Activated CD8-positive, alpha-beta memory T cell treated with anti-CD3 and anti-CD28 coated beads, Interleukin-2, amount 10 ng/mL, durations not matched to agents 7 days and 5 days (primary cell): ENCODE results near the gene OR4D2. TPM values are rescaled to one million over a fixed set of nuclear protein-coding genes. Genes with fewer than 3 reads are reported as not detected.
A peak's percentile ranks its signal among the peaks of the same experiment; 100 is the strongest.

Source experiments
- ATAC-seq: fragments of 150-1000 bp; cut with Tn5 transposase; one replicate; pipeline ENCODE4 v1.10.0; 2021; ENCODE audit warnings: moderate library complexity
- CTCF ChIA-PET: fragments of 350-600 bp; sonication (Branson Sonifier 250); formaldehyde crosslinking; loops from one replicate; lab custom pipeline; 2021; ENCODE audit warnings: antibody characterized with exemption; lab: Charles Lee
- DNase-seq: peaks from one replicate; pipeline ENCODE4 v3.0.0-alpha.2; 2020
- H3K27ac Mint-ChIP-seq: one replicate; pipeline ENCODE4 v1.8.0; 2021; ENCODE audit warnings: mild to moderate bottlenecking, mixed read lengths
- H3K27me3 Mint-ChIP-seq: one replicate; pipeline ENCODE4 v1.8.0; 2021; ENCODE audit warnings: mixed read lengths
- H3K36me3 Mint-ChIP-seq: one replicate; pipeline ENCODE4 v1.8.0; 2021; ENCODE audit warnings: mild to moderate bottlenecking, mixed read lengths
- H3K4me1 Mint-ChIP-seq: one replicate; pipeline ENCODE4 v1.8.0; 2021; ENCODE audit warnings: mixed read lengths
- H3K4me3 Mint-ChIP-seq: one replicate; pipeline ENCODE4 v1.8.0; 2021; ENCODE audit warnings: mild to moderate bottlenecking, moderate library complexity, mixed read lengths
- H3K9me3 Mint-ChIP-seq: one replicate; pipeline ENCODE4 v1.8.0; 2022; ENCODE audit warnings: low read depth, mixed read lengths
- total RNA-seq, 2 experiments: library from RNA; stranded (reverse); gene quantifications; one replicate each; pipeline ENCODE4 v1.2.3, GENCODE V29; 2021

The OR4D2 gene
- total RNA-seq, 2 experiments from 2014 or later: not detected

DNA sequence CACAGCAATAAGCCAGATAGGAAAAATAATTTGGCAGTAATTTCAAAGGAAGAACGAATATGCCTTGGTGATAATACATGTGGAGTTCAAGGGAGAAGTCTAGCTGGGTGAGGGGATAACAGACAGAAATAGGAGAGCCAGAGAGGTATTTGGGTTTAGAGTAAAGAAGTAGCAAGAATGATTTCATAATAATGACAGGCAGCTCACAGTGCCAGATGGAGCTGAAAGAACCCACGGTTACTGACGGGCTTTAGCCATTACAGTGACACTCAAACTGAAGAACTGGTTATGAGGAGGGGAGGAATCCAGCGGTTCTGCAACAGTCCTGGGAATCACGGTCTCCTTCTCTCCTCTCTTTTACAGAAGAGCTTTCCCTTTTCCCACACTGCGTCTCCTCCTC lies 16.4 kb upstream of the OR4D2 start:
- no peak overlapping the region for H3K27ac Mint-ChIP-seq
- no peak overlapping the region for H3K4me3 Mint-ChIP-seq
- CTCF ChIA-PET: interaction anchor here (1.3 kb wide), 2 partner anchors 22 to 96 kb away, joined by 3 read pairs; no protein-coding TSS in a partner anchor
- peaks cover 26% of the 10 kb centered on the region for H3K4me1 Mint-ChIP-seq
- ATAC-seq (no peak), DNase-seq (no peak)
- H3K27me3 Mint-ChIP-seq: peaks cover 37% of the 10 kb centered on the region
- H3K36me3 Mint-ChIP-seq: peaks cover 6% of the 10 kb centered on the region
- peaks cover 10% of the 10 kb centered on the region for H3K9me3 Mint-ChIP-seq

- Mint-ChIP-seq H3K27ac (peak overlapping the region; percentile 81), H3K4me3 (peak overlapping the region; percentile 15), H3K36me3 (peaks cover 2% of the 10 kb centered on the region), H3K9me3 (no peaks in the 10 kb centered on the region), H3K27me3 (peaks cover 24% of the 10 kb centered on the region), H3K4me1 (peaks cover 35% of the 10 kb centered on the region)
- ATAC-seq: peak; percentile 72
- DNase-seq: peak; percentile 80
- CTCF ChIA-PET: interaction anchor here (1.1 to 2.4 kb wide), 3 partner anchors 19 to 910 kb away, joined by 3 to 11 read pairs (median 4); no protein-coding TSS in a partner anchor
These were observed 13.7 kb upstream of the OR4D2 start for GRCh38 chr17:58153046-58153445.

DNA sequence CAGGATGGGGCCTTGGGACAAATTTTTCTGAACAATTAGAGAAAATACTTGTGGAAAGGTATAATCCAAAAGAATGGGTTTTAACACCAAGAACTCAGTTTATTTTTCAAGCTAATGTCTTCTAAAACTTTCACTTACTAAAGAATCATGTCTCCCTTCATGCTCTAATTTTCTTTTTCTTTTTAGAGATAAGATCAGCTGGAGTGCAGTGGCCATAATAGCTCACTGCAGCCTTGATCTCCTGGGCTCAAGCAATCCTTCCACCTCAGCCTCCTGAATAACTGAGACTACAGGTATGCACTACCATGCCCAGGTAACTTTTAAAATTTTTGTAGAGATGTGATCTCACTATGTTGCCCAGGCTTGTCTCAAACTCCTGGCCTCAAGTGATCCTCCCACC lies 13.1 kb upstream of the OR4D2 start:
- Mint-ChIP-seq H3K9me3 (no peaks in the 10 kb centered on the region), H3K4me3 (no peak overlapping the region), H3K27me3 (peaks cover 24% of the 10 kb centered on the region), H3K27ac (peak overlapping the region; percentile 81), H3K36me3 (peaks cover 2% of the 10 kb centered on the region), H3K4me1 (peaks cover 35% of the 10 kb centered on the region)
- CTCF ChIA-PET: interaction anchor here (1.1 to 2.4 kb wide), 5 partner anchors 17 to 911 kb away, joined by 3 to 11 read pairs (median 4); no protein-coding TSS in a partner anchor
- ATAC-seq (no peak), DNase-seq (no peak)

DNA sequence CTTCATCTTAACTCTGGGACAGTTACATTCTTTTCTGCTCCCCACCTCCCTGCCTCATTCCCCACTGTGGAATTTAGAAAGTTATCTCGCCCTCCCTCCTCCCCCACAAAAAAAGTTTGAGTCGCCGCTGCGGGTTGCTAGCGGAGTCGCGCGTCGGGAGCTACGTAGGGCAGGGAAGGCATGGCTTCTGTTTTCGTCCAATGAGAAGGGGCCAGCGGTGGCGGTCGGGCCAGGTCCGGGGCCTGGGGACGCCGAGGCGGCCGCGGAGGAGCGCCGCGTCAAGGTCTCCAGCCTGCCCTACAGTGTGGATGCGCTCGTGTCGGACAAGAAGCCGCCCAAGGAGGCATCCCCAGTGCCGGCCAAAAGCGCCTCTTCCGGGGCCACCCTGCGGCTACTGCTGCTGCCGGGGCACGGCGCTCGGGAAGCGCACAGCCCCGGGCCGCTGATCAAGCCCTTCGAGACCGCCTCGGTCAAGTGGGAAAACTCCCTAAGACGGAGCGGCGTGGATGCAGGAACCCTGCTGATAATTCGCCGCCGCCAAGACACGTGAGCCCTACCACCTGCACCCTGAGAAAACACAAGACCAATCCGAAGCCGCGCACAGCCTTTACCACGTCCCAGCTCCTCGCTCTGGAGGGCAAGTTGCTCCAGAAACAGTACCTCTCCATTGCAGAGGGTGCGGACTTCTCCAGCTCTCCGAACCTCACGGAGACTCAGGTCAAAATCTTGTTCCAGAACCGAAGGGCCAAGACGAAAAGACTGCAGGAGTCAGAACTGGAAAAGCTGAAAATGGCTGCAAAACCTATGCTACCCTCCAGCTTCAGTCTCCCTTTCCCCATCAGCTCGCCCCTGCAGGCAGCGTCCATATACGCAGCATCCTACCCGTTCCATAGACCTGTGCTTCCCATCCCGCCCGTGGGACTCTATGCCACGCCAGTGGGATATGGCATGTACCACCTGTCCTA lies 9.7 kb upstream of the OR4D2 start:
- Mint-ChIP-seq H3K4me3 (peak overlapping the region; percentile 78), H3K9me3 (no peaks in the 10 kb centered on the region), H3K27ac (peak overlapping the region; percentile 63), H3K36me3 (peaks cover 2% of the 10 kb centered on the region), H3K27me3 (peaks cover 17% of the 10 kb centered on the region), H3K4me1 (peaks cover 35% of the 10 kb centered on the region)
- DNase-seq: peak; percentile 73
- CTCF ChIA-PET: interaction anchor here (1.9 kb wide), 1 partner anchor 14 kb away, joined by 5 read pairs; no protein-coding TSS in a partner anchor
- ATAC-seq: peak; percentile 79

DNA sequence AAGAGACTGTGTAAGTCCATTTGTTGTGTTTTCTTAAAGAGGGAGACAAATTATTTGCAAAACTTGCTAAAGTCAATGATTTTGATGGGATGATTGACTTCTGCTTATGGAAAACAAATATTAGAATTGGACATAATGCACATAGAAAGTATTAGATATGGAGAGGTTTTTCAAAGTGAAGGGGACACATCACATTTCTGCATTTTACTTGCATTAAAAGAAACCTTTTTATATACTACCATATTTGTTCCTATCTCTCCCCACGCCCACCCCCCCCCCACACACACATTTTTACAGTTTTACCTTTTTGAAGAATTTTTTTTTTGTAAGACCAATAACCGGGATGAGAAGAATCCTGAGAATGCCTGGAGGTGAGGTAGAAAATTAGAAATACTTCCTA lies 8.6 kb upstream of the OR4D2 start:
- Mint-ChIP-seq H3K36me3 (peaks cover 2% of the 10 kb centered on the region), H3K9me3 (no peaks in the 10 kb centered on the region), H3K27ac (no peak overlapping the region), H3K4me3 (no peak overlapping the region), H3K27me3 (peaks cover 23% of the 10 kb centered on the region), H3K4me1 (peaks cover 24% of the 10 kb centered on the region)
- ATAC-seq (no peak), DNase-seq (no peak)
- CTCF ChIA-PET: no interaction called here

DNA sequence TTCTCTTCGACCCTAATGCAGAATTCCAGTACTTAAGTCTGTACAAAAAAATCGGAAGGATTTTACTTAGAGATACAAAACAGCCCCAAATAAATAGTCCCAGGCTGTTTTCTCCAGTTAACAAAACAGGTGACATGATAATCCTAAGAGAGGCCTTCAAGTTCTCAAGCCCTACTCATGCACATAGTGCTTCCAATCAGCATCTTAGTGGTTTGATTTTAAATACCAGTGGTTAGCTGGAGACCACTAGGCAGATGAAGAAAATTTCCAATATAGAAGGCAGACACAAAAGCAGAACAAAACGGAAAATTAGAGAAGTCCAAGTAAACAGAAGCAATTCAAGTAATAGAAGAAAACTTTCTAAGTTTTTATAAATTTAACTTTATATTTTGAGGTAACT lies 5.2 kb upstream of the OR4D2 start:
- no peaks in the 10 kb centered on the region for H3K9me3 Mint-ChIP-seq
- H3K36me3 Mint-ChIP-seq: no peaks in the 10 kb centered on the region
- H3K27me3 Mint-ChIP-seq: peaks cover 40% of the 10 kb centered on the region
- ATAC-seq: no peak
- CTCF ChIA-PET: no interaction called here
- no peak overlapping the region for H3K4me3 Mint-ChIP-seq
- no peak for DNase-seq
- H3K4me1 Mint-ChIP-seq: peaks cover 9% of the 10 kb centered on the region
- H3K27ac Mint-ChIP-seq: no peak overlapping the region

GRCh38 chr17:58165981-58166380 lies 801 bp upstream of the OR4D2 start:
- ATAC-seq (no peak), DNase-seq (no peak)
- peaks cover 10% of the 10 kb centered on the region for H3K4me1 Mint-ChIP-seq
- no peak overlapping the region for H3K27ac Mint-ChIP-seq
- CTCF ChIA-PET: interaction anchor here (1.3 kb wide), 1 partner anchor 44 kb away, joined by 3 read pairs; no protein-coding TSS in a partner anchor
- peaks cover 43% of the 10 kb centered on the region for H3K27me3 Mint-ChIP-seq
- H3K4me3 Mint-ChIP-seq: no peak overlapping the region
- H3K9me3 Mint-ChIP-seq: peaks cover 2% of the 10 kb centered on the region
- H3K36me3 Mint-ChIP-seq: no peaks in the 10 kb centered on the region

GRCh38 chr17:58170622-58171021 lies 3.8 kb downstream of the OR4D2 start:
- H3K27ac Mint-ChIP-seq: peak overlapping the region; percentile 42
- ATAC-seq (no peak), DNase-seq (no peak)
- CTCF ChIA-PET: interaction anchor here (0.8 to 3.9 kb wide), 7 partner anchors 14 to 313 kb away, joined by 3 to 38 read pairs (median 5); no protein-coding TSS in a partner anchor
- peaks cover 21% of the 10 kb centered on the region for H3K4me1 Mint-ChIP-seq
- no peak overlapping the region for H3K4me3 Mint-ChIP-seq
- peaks cover 2% of the 10 kb centered on the region for H3K9me3 Mint-ChIP-seq
- peaks cover 24% of the 10 kb centered on the region for H3K27me3 Mint-ChIP-seq
- no peaks in the 10 kb centered on the region for H3K36me3 Mint-ChIP-seq

GRCh38 chr17:58172369-58173071 lies 5.7 kb downstream of the OR4D2 start:
- Mint-ChIP-seq H3K36me3 (no peaks in the 10 kb centered on the region), H3K9me3 (peaks cover 2% of the 10 kb centered on the region), H3K4me3 (no peak overlapping the region), H3K27me3 (peaks cover 14% of the 10 kb centered on the region), H3K27ac (no peak overlapping the region), H3K4me1 (peaks cover 21% of the 10 kb centered on the region)
- peak; percentile 89 for ATAC-seq
- DNase-seq: peak; percentile 72
- CTCF ChIA-PET: interaction anchor here (0.6 to 3.9 kb wide), 19 partner anchors 9 to 314 kb away, joined by 3 to 38 read pairs (median 4); partner anchors contain the start of gene MKS1

- no peaks in the 10 kb centered on the region for H3K9me3 Mint-ChIP-seq
- no peak overlapping the region for H3K27ac Mint-ChIP-seq
- DNase-seq (no peak), ATAC-seq (no peak)
- H3K4me3 Mint-ChIP-seq: no peak overlapping the region
- H3K4me1 Mint-ChIP-seq: peaks cover 21% of the 10 kb centered on the region
- H3K36me3 Mint-ChIP-seq: no peaks in the 10 kb centered on the region
- H3K27me3 Mint-ChIP-seq: peaks cover 9% of the 10 kb centered on the region
- CTCF ChIA-PET: interaction anchor here (4.2 kb wide), 1 partner anchor 52 kb away, joined by 27 read pairs; no protein-coding TSS in a partner anchor
These were observed 8.1 kb downstream of the OR4D2 start for GRCh38 chr17:58174871-58175270.

DNA sequence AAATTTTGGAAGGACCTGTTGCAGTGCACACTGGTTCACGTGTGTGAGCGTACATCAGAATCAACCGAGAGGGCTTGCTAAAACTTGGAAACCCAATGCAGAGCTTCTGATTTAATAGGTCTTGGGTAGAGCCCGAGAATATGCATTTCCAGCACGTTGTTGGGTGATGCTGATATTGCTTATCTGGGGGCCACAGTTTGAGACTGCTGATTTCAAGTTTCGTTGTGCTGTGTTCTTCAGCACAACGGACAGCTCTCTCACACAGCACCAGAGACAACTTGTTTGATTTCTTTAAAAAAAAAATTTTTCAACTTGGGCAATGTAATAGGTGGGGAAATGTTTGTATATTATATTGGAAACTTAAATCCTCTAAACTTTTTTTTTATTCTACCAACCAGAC lies 9.4 kb downstream of the OR4D2 start:
- no peak for ATAC-seq
- Mint-ChIP-seq H3K27ac (no peak overlapping the region), H3K4me1 (peaks cover 11% of the 10 kb centered on the region), H3K36me3 (no peaks in the 10 kb centered on the region), H3K27me3 (peaks cover 11% of the 10 kb centered on the region), H3K4me3 (no peak overlapping the region), H3K9me3 (no peaks in the 10 kb centered on the region)
- no peak for DNase-seq
- CTCF ChIA-PET: interaction anchor here (4.2 kb wide), 1 partner anchor 53 kb away, joined by 27 read pairs; no protein-coding TSS in a partner anchor

DNA sequence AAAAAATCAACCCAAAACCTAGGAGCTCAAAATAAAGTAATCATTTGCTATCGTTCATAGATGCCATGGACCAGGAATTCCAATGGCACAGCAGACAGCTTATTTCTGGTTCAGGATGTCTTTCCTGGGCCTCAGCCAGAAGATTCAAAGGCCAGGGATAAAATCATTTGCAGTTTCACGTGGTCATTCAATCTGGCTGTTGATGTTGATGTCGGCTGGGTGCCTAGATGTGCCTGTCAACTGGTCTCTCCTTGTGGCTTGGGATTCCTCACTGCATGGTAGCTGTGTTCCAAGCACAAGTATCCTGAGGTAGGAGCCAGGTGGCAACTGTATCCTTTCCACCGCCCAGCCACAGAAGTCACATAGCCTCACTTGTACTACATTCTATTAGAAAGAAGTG lies 15.0 kb downstream of the OR4D2 start:
- Mint-ChIP-seq H3K4me1 (peaks cover 5% of the 10 kb centered on the region), H3K4me3 (no peak overlapping the region), H3K27me3 (peaks cover 8% of the 10 kb centered on the region), H3K36me3 (no peaks in the 10 kb centered on the region), H3K27ac (no peak overlapping the region), H3K9me3 (no peaks in the 10 kb centered on the region)
- CTCF ChIA-PET: interaction anchor here (1.5 to 1.8 kb wide), 2 partner anchors 9 to 69 kb away, joined by 4 to 5 read pairs; no protein-coding TSS in a partner anchor
- ATAC-seq (no peak), DNase-seq (no peak)

GRCh38 chr17:58183514-58183913 lies 16.7 kb downstream of the OR4D2 start:
- Mint-ChIP-seq H3K36me3 (no peaks in the 10 kb centered on the region), H3K4me3 (no peak overlapping the region), H3K27me3 (peaks cover 8% of the 10 kb centered on the region), H3K27ac (no peak overlapping the region), H3K4me1 (peaks cover 5% of the 10 kb centered on the region), H3K9me3 (no peaks in the 10 kb centered on the region)
- ATAC-seq: no peak
- CTCF ChIA-PET: no interaction called here
- DNase-seq: no peak
